Measurements from ENCODE around the gene SCAF1. TPM values are rescaled to one million over a fixed set of nuclear protein-coding genes. Genes with fewer than 3 reads are reported as not detected.

Gene SCAF1
- total RNA-seq, 1 donor from 2014 or later: 105 TPM

- Mint-ChIP-seq H3K27me3 (ENCODE audit: low read depth, unreplicated experiment) (no peaks in the 10 kb centered on the region), H3K27ac (ENCODE audit: unreplicated experiment) (no peak overlapping the region), H3K36me3 (ENCODE audit: low read depth, unreplicated experiment) (peaks cover 14% of the 10 kb centered on the region), H3K9me3 (ENCODE audit: unreplicated experiment) (no peaks in the 10 kb centered on the region), H3K4me1 (ENCODE audit: low read depth, unreplicated experiment) (peaks cover 12% of the 10 kb centered on the region), H3K4me3 (ENCODE audit: unreplicated experiment) (peak overlapping the region; percentile 27)
- no peak for DNase-seq (ENCODE audit: low read depth)
- no peak for FAIRE-seq
- H3K9ac ChIP-seq (ENCODE audit: low read length): no peak overlapping the region
- H3K4me2 ChIP-seq (ENCODE audit: low read length): no peak overlapping the region
- no peak overlapping the region for H2AFZ ChIP-seq (ENCODE audit: low read depth, low read length)
- TF ChIP-seq CTCF (IDR thresholded peaks at IDR 0.05; ENCODE audit: insufficient read depth, low read depth, low read length) (no peak), EZH2 (IDR thresholded peaks at IDR 0.05; ENCODE audit: insufficient read depth, low read length) (no peak)
- peaks cover 16% of the 10 kb centered on the region for H3K4me1 ChIP-seq (ENCODE audit: insufficient read depth, low read length)
- H4K20me1 ChIP-seq (ENCODE audit: insufficient read depth, low read length): peaks cover 60% of the 10 kb centered on the region
- no peak overlapping the region for H3K27ac ChIP-seq (ENCODE audit: low read depth, low read length)
- no peak overlapping the region for H3K4me3 ChIP-seq (ENCODE audit: insufficient read depth, low read depth, low read length)
- peaks cover 16% of the 10 kb centered on the region for H3K36me3 ChIP-seq (ENCODE audit: insufficient read depth, low read length)
- no peaks in the 10 kb centered on the region for H3K9me3 ChIP-seq (ENCODE audit: insufficient read depth, low read depth, low read length)
- H3K79me2 ChIP-seq (ENCODE audit: insufficient read depth, low read length): peaks cover 22% of the 10 kb centered on the region
- H3K27me3 ChIP-seq (ENCODE audit: insufficient read depth, low read length): no peaks in the 10 kb centered on the region
Measured at GRCh38 chr19:49685845-49686332, 43.9 kb downstream of the SCAF1 start.

- peak overlapping the region; percentile 62 for H3K4me3 Mint-ChIP-seq (ENCODE audit: unreplicated experiment)
- Histone ChIP-seq H3K4me1 (ENCODE audit: insufficient read depth, low read length) (peaks cover 15% of the 10 kb centered on the region), H3K9me3 (ENCODE audit: insufficient read depth, low read depth, low read length) (no peaks in the 10 kb centered on the region), H3K4me3 (ENCODE audit: insufficient read depth, low read depth, low read length) (no peak overlapping the region), H3K4me2 (ENCODE audit: low read length) (no peak overlapping the region), H2AFZ (ENCODE audit: low read depth, low read length) (no peak overlapping the region), H4K20me1 (ENCODE audit: insufficient read depth, low read length) (peaks cover 54% of the 10 kb centered on the region), H3K79me2 (ENCODE audit: insufficient read depth, low read length) (peaks cover 17% of the 10 kb centered on the region), H3K27me3 (ENCODE audit: insufficient read depth, low read length) (no peaks in the 10 kb centered on the region), H3K36me3 (ENCODE audit: insufficient read depth, low read length) (peaks cover 16% of the 10 kb centered on the region), H3K27ac (ENCODE audit: low read depth, low read length) (no peak overlapping the region), H3K9ac (ENCODE audit: low read length) (no peak overlapping the region)
- DNase-seq (ENCODE audit: low read depth): no peak
- no peaks in the 10 kb centered on the region for H3K9me3 Mint-ChIP-seq (ENCODE audit: unreplicated experiment)
- peaks cover 12% of the 10 kb centered on the region for H3K4me1 Mint-ChIP-seq (ENCODE audit: low read depth, unreplicated experiment)
- no peak overlapping the region for H3K27ac Mint-ChIP-seq (ENCODE audit: unreplicated experiment)
- FAIRE-seq: no peak
- peaks cover 14% of the 10 kb centered on the region for H3K36me3 Mint-ChIP-seq (ENCODE audit: low read depth, unreplicated experiment)
- TF ChIP-seq EZH2 (IDR thresholded peaks at IDR 0.05; ENCODE audit: insufficient read depth, low read length) (no peak), CTCF (IDR thresholded peaks at IDR 0.05; ENCODE audit: insufficient read depth, low read depth, low read length) (no peak)
- H3K27me3 Mint-ChIP-seq (ENCODE audit: low read depth, unreplicated experiment): no peaks in the 10 kb centered on the region
Measured at GRCh38 chr19:49686503-49687088, 44.6 kb downstream of the SCAF1 start.

GRCh38 chr19:49687150-49687549, 45.1 kb downstream of the SCAF1 start:
- no peaks in the 10 kb centered on the region for H3K27me3 ChIP-seq (ENCODE audit: insufficient read depth, low read length)
- FAIRE-seq (no peak), DNase-seq (ENCODE audit: low read depth) (no peak)
- peaks cover 11% of the 10 kb centered on the region for H3K79me2 ChIP-seq (ENCODE audit: insufficient read depth, low read length)
- H3K27ac Mint-ChIP-seq (ENCODE audit: unreplicated experiment): no peak overlapping the region
- H4K20me1 ChIP-seq (ENCODE audit: insufficient read depth, low read length): peaks cover 49% of the 10 kb centered on the region
- peak overlapping the region; percentile 62 for H3K4me3 Mint-ChIP-seq (ENCODE audit: unreplicated experiment)
- H3K4me2 ChIP-seq (ENCODE audit: low read length): no peak overlapping the region
- peaks cover 12% of the 10 kb centered on the region for H3K36me3 ChIP-seq (ENCODE audit: insufficient read depth, low read length)
- no peaks in the 10 kb centered on the region for H3K9me3 Mint-ChIP-seq (ENCODE audit: unreplicated experiment)
- no peak overlapping the region for H3K4me3 ChIP-seq (ENCODE audit: insufficient read depth, low read depth, low read length)
- H2AFZ ChIP-seq (ENCODE audit: low read depth, low read length): no peak overlapping the region
- H3K36me3 Mint-ChIP-seq (ENCODE audit: low read depth, unreplicated experiment): peaks cover 14% of the 10 kb centered on the region
- H3K27ac ChIP-seq (ENCODE audit: low read depth, low read length): no peak overlapping the region
- no peak for TF ChIP-seq CTCF (IDR thresholded peaks at IDR 0.05; ENCODE audit: insufficient read depth, low read depth, low read length)
- no peak for TF ChIP-seq EZH2 (IDR thresholded peaks at IDR 0.05; ENCODE audit: insufficient read depth, low read length)
- H3K27me3 Mint-ChIP-seq (ENCODE audit: low read depth, unreplicated experiment): no peaks in the 10 kb centered on the region
- H3K9me3 ChIP-seq (ENCODE audit: insufficient read depth, low read depth, low read length): no peaks in the 10 kb centered on the region
- peaks cover 15% of the 10 kb centered on the region for H3K4me1 ChIP-seq (ENCODE audit: insufficient read depth, low read length)
- H3K4me1 Mint-ChIP-seq (ENCODE audit: low read depth, unreplicated experiment): peaks cover 12% of the 10 kb centered on the region
- H3K9ac ChIP-seq (ENCODE audit: low read length): no peak overlapping the region

Data from astrocyte (in vitro differentiated cells and primary cell).